Posterior vena cava (tissue), 2 donors: ENCODE results near the gene SUV39H2. TPM values are rescaled to one million over a fixed set of nuclear protein-coding genes. Genes with fewer than 3 reads are reported as not detected.
"Not testable (repeated sequence)": the region's sequence is repeated elsewhere in the genome, so short reads cannot be mapped to it uniquely, and the experiment has no call there.

ENCODE experiments used
- DNase-seq: peaks from one replicate; pipeline ENCODE4 v3.0.0-alpha.2; 2020; ENCODE audit warnings: low spot score
- intact Hi-C, 2 donors: fragments of 100-400 bp; cut with DNase I; formaldehyde crosslinking; loops; one replicate each; pipeline versions ENCODE4 v1.14.1 to v1.14.2; 2022 to 2023
- long read RNA-seq, 2 donors: library from polyadenylated mRNA; unstranded; transcript quantifications; one replicate each; pipeline ENCODE4 v2.0.0, GENCODE V29; 2020 to 2021
- total RNA-seq, 2 donors: library from RNA; stranded (reverse); fragmentation: NEBNext Ultra II Directional; extraction: Animal tissue kit (Norgen Biotek cat#: 25700); gene quantifications; one replicate each; pipeline ENCODE4 v1.2.1, GENCODE V29; 2021
- donor health status: DM: yes; HTN: yes; CAD: no.
- donor health status: DM: yes; HTN: yes; CAD: no.

Gene SUV39H2
- 1 to 10 TPM; 7.5 to 9.3 TPM for total RNA-seq
- long read RNA-seq, donor 1, partial matches to known transcripts, result 0 of 1 reads
- long read RNA-seq, donor 1, other reads (novel, unspliced or antisense), result 0 of 1 reads
- long read RNA-seq, donor 2, transcript SUV39H2-205 (5 exons, 2,959 nt), result major isoform, 12 of 17 reads
- long read RNA-seq, donor 2, partial matches to known transcripts, result 0 of 17 reads
- long read RNA-seq, donor 2, other reads (novel, unspliced or antisense), result 4 of 17 reads

GRCh38 chr10:14878266-14879123 is at the start of gene SUV39H2:
SUV39H2 (plus strand) TSS chr10:14878866; CDS start chr10:14878889, 23 bp downstream.
- intact Hi-C loops, result no loop called here
- DNase-seq, result peak; percentile 99

GRCh38 chr10:14833106-14833505 is 45.6 kb upstream of the SUV39H2 start:
- DNase-seq, result no peak
- intact Hi-C loops, result loop anchor here in 1 of 2 donors (5.0 kb wide), 1 partner anchor 1511 kb away; no protein-coding TSS in a partner anchor

- no peak for DNase-seq
- intact Hi-C loops, result no loop called here
Observed at GRCh38 chr10:14836208-14836607, 42.5 kb upstream of the SUV39H2 start.

- no peak for DNase-seq
- intact Hi-C loops, result no loop called here
Observed at GRCh38 chr10:14837003-14837756, 41.5 kb upstream of the SUV39H2 start.

- intact Hi-C loops, result no loop called here
- DNase-seq, result peak; percentile 100
Observed at GRCh38 chr10:14837757-14838581, 40.7 kb upstream of the SUV39H2 start, which contains the start of the genes CDNF, HSPA14 and MSANTD7. CDNF (minus strand) TSS chr10:14838037; CDS start chr10:14837946, 91 bp downstream. HSPA14 (plus strand) TSS chr10:14838306; CDS start chr10:14838403, 97 bp downstream. MSANTD7 (plus strand) TSS chr10:14838306; CDS start chr10:14842285, 3,979 bp downstream.

- DNase-seq, result peak; percentile 86
- intact Hi-C loops, result no loop called here
Observed at GRCh38 chr10:14838582-14839304, 39.9 kb upstream of the SUV39H2 start.

- DNase-seq, result no peak
- intact Hi-C loops, result no loop called here
Observed at GRCh38 chr10:14839305-14839695, 39.4 kb upstream of the SUV39H2 start.

- intact Hi-C loops, result no loop called here
- DNase-seq, result no peak
Observed at GRCh38 chr10:14840178-14840577, 38.5 kb upstream of the SUV39H2 start.

- no peak for DNase-seq
- intact Hi-C loops, result no loop called here
Observed at GRCh38 chr10:14843327-14843988, 35.2 kb upstream of the SUV39H2 start.

GRCh38 chr10:14844948-14845347 is 33.7 kb upstream of the SUV39H2 start:
- DNase-seq, result no peak
- intact Hi-C loops, result no loop called here

- intact Hi-C loops, result no loop called here
- DNase-seq, result no peak
Observed at GRCh38 chr10:14852236-14852635, 26.4 kb upstream of the SUV39H2 start.

GRCh38 chr10:14855453-14855852 is 23.2 kb upstream of the SUV39H2 start:
- intact Hi-C loops, result no loop called here
- DNase-seq, result no peak

GRCh38 chr10:14858338-14858960 is 20.2 kb upstream of the SUV39H2 start:
- DNase-seq, result no peak

GRCh38 chr10:14859043-14859442 is 19.6 kb upstream of the SUV39H2 start:
- intact Hi-C loops, result no loop called here

More at GRCh38 chr10:14858338-14858960, 20.2 kb upstream of the SUV39H2 start:
- intact Hi-C loops, result no loop called here

GRCh38 chr10:14859775-14860174 is 18.9 kb upstream of the SUV39H2 start:
- DNase-seq, result no peak
- intact Hi-C loops, result no loop called here

More at GRCh38 chr10:14859043-14859442, 19.6 kb upstream of the SUV39H2 start:
- DNase-seq, result no peak

GRCh38 chr10:14860791-14861190 is 17.9 kb upstream of the SUV39H2 start:
- DNase-seq, result no peak
- intact Hi-C loops, result no loop called here

GRCh38 chr10:14864466-14864865 is 14.2 kb upstream of the SUV39H2 start:
- DNase-seq, intact Hi-C loops: not testable (repeated sequence)
